ENCODE data around the gene FOXF1.

Gene FOXF1

DNA sequence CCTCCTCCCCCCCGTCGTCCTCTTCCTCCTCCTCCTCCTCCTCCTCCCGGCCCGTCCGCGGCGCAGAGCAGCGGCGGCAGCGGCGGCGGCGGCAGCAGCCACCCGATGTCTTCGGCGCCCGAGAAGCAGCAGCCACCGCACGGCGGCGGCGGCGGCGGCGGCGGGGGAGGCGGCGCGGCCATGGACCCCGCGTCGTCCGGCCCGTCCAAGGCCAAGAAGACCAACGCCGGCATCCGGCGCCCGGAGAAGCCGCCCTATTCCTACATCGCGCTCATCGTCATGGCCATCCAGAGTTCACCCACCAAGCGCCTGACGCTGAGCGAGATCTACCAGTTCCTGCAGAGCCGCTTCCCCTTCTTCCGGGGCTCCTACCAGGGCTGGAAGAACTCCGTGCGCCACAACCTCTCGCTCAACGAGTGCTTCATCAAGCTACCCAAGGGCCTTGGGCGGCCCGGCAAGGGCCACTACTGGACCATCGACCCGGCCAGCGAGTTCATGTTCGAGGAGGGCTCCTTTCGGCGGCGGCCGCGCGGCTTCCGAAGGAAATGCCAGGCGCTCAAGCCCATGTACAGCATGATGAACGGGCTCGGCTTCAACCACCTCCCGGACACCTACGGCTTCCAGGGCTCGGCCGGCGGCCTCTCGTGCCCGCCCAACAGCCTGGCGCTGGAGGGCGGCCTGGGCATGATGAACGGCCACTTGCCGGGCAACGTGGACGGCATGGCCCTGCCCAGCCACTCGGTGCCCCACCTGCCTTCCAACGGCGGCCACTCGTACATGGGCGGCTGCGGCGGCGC lies at the start of gene FOXF1:
FOXF1 (plus strand) TSS at position 63 of the 797 bp plus-strand sequence; CDS start at position 106, 43 bp downstream.
- no peaks in the 10 kb centered on the region for H3K9me3 ChIP-seq (replicated peaks; ENCODE audit: insufficient read depth, low read length)
- H3K4me3 ChIP-seq (ENCODE audit: low read length), result peak within 1 kb of the TSS; percentile 49
- TF ChIP-seq EZH2 (optimal IDR thresholded peaks at IDR 0.05; ENCODE audit: low read depth, low read length) (no peak), EZH2phosphoT487 (IDR thresholded peaks at IDR 0.05; ENCODE audit: low read length) (no peak)
- TF ChIP-seq, protein P1, sequence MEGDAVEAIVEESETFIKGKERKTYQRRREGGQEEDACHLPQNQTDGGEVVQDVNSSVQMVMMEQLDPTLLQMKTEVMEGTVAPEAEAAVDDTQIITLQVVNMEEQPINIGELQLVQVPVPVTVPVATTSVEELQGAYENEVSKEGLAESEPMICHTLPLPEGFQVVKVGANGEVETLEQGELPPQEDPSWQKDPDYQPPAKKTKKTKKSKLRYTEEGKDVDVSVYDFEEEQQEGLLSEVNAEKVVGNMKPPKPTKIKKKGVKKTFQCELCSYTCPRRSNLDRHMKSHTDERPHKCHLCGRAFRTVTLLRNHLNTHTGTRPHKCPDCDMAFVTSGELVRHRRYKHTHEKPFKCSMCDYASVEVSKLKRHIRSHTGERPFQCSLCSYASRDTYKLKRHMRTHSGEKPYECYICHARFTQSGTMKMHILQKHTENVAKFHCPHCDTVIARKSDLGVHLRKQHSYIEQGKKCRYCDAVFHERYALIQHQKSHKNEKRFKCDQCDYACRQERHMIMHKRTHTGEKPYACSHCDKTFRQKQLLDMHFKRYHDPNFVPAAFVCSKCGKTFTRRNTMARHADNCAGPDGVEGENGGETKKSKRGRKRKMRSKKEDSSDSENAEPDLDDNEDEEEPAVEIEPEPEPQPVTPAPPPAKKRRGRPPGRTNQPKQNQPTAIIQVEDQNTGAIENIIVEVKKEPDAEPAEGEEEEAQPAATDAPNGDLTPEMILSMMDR (IDR thresholded peaks at IDR 0.05; ENCODE audit: low read length), result no peak
- no peaks in the 10 kb centered on the region for H4K20me1 ChIP-seq (ENCODE audit: insufficient read depth, low read length)
- H2AFZ ChIP-seq (ENCODE audit: low read length), result no peak within 1 kb of the TSS
- no peaks in the 10 kb centered on the region for H3K36me3 ChIP-seq (replicated peaks; ENCODE audit: insufficient read depth, low read length)
- H3K9me2 ChIP-seq (replicated peaks; ENCODE audit: insufficient read depth, low read length), result no peaks in the 10 kb centered on the region
- H3K9ac ChIP-seq (ENCODE audit: low read length), result no peak within 1 kb of the TSS
- H3K79me2 ChIP-seq (ENCODE audit: low read length), result no peaks in the 10 kb centered on the region
- H3F3A ChIP-seq (ENCODE audit: insufficient read depth, low read length), result no peaks in the 10 kb centered on the region
- DNase-seq, result no peak
- peaks cover 39% of the 10 kb centered on the region for H3K27me3 ChIP-seq (replicated peaks; ENCODE audit: insufficient read depth, low read length)
- no peak within 1 kb of the TSS for H3K27ac ChIP-seq (ENCODE audit: low read length)
- H3K4me1 ChIP-seq (ENCODE audit: low read length), result no peaks in the 10 kb centered on the region
- peak within 1 kb of the TSS; percentile 59 for H3K4me2 ChIP-seq (ENCODE audit: low read depth, low read length)

DNA sequence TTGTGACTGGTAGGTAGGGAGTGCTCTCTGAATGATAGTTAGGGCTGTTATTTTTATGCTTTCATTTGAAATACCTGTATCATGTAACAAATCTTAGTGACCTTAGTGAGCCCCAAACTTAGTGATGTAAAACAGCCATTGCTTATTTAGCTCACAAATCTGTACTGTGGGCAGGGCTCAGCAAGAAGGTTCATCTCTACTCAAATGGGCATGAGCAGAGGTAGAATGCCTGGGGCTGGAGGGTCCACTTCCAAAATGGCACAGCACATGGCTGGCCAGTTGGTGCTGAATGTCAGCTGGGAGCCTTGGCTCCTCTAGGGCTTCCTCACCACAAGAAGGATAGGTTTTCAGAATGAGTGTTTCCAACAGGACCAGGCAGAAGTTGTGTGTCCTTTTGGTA lies 49.3 kb upstream of the FOXF1 start:
- no peaks in the 10 kb centered on the region for H3K36me3 ChIP-seq (replicated peaks; ENCODE audit: insufficient read depth, low read length)
- H4K20me1 ChIP-seq (ENCODE audit: insufficient read depth, low read length), result no peaks in the 10 kb centered on the region
- DNase-seq, result no peak
- no peak overlapping the region for H3K4me3 ChIP-seq (ENCODE audit: low read length)
- H3K4me2 ChIP-seq (ENCODE audit: low read depth, low read length), result no peak overlapping the region
- H3K27me3 ChIP-seq (replicated peaks; ENCODE audit: insufficient read depth, low read length), result peaks cover 28% of the 10 kb centered on the region
- no peaks in the 10 kb centered on the region for H3K9me3 ChIP-seq (replicated peaks; ENCODE audit: insufficient read depth, low read length)
- H3F3A ChIP-seq (ENCODE audit: insufficient read depth, low read length), result no peaks in the 10 kb centered on the region
- no peak overlapping the region for H3K27ac ChIP-seq (ENCODE audit: low read length)
- H3K9me2 ChIP-seq (replicated peaks; ENCODE audit: insufficient read depth, low read length), result no peaks in the 10 kb centered on the region
- no peaks in the 10 kb centered on the region for H3K4me1 ChIP-seq (ENCODE audit: low read length)
- no peak for TF ChIP-seq EZH2 (optimal IDR thresholded peaks at IDR 0.05; ENCODE audit: low read depth, low read length)
- TF ChIP-seq, protein P1 (IDR thresholded peaks at IDR 0.05; ENCODE audit: low read length), result no peak
- no peak for TF ChIP-seq EZH2phosphoT487 (IDR thresholded peaks at IDR 0.05; ENCODE audit: low read length)
- no peak overlapping the region for H2AFZ ChIP-seq (ENCODE audit: low read length)
- no peak overlapping the region for H3K9ac ChIP-seq (ENCODE audit: low read length)
- H3K79me2 ChIP-seq (ENCODE audit: low read length), result no peaks in the 10 kb centered on the region

DNA sequence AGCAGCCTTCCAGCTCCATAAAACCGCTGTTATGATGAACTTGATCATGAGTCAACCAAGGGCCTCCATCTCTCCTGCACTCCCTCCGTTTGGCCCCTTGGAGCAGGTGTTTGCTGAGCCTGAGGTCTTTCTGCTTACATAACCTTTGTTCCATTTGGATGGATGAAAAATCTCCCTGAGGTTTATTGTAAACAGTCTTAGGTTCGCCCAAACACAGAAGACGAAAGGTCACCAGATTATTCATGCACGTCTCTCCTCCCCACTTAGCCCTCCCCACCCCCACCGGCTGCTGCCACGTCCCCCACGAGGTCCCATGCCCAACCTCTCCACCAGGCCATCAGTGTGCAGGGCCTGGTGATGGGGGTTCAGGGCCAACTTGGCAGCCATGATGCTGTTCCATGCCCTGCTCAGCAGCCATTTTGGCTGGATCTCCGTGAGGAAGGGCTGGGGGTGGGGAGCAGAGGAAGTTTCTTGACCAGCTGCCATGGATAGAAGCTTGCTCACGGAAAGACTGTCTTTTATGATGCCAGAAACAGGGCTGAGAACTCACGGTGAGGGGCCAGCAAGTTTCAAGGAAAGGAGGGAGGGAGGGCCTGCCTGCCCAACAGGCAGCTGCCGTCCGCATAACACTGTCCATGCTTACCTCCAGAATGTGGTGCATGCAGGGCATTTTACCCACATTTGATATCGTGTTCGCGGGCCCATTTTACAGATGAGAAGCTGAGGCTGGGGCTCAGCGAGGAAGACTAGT lies 47.8 kb upstream of the FOXF1 start:
- no peak for DNase-seq
- H3K9me3 ChIP-seq (replicated peaks; ENCODE audit: insufficient read depth, low read length), result no peaks in the 10 kb centered on the region
- no peaks in the 10 kb centered on the region for H3K9me2 ChIP-seq (replicated peaks; ENCODE audit: insufficient read depth, low read length)
- H3F3A ChIP-seq (ENCODE audit: insufficient read depth, low read length), result no peaks in the 10 kb centered on the region
- H3K27me3 ChIP-seq (replicated peaks; ENCODE audit: insufficient read depth, low read length), result peaks cover 24% of the 10 kb centered on the region
- no peak overlapping the region for H3K4me3 ChIP-seq (ENCODE audit: low read length)
- no peak overlapping the region for H3K27ac ChIP-seq (ENCODE audit: low read length)
- H3K9ac ChIP-seq (ENCODE audit: low read length), result no peak overlapping the region
- no peaks in the 10 kb centered on the region for H3K36me3 ChIP-seq (replicated peaks; ENCODE audit: insufficient read depth, low read length)
- no peak overlapping the region for H3K4me2 ChIP-seq (ENCODE audit: low read depth, low read length)
- TF ChIP-seq EZH2 (optimal IDR thresholded peaks at IDR 0.05; ENCODE audit: low read depth, low read length), result no peak
- TF ChIP-seq, protein P1 (IDR thresholded peaks at IDR 0.05; ENCODE audit: low read length), result no peak
- no peak for TF ChIP-seq EZH2phosphoT487 (IDR thresholded peaks at IDR 0.05; ENCODE audit: low read length)
- no peak overlapping the region for H2AFZ ChIP-seq (ENCODE audit: low read length)
- no peaks in the 10 kb centered on the region for H3K79me2 ChIP-seq (ENCODE audit: low read length)
- H4K20me1 ChIP-seq (ENCODE audit: insufficient read depth, low read length), result no peaks in the 10 kb centered on the region
- no peaks in the 10 kb centered on the region for H3K4me1 ChIP-seq (ENCODE audit: low read length)

All from MM.1S (cell line).